Raji (cell line): ENCODE data around the gene MISP.

Experiments used
- POLR2A ChIP-seq: IDR thresholded peaks from 2 replicates; pipeline ENCODE4 v1.6.1; 2011; ENCODE audit warnings: low read depth, low read length, control low read depth; ENCODE audit not compliant: insufficient read depth

Gene MISP

DNA sequence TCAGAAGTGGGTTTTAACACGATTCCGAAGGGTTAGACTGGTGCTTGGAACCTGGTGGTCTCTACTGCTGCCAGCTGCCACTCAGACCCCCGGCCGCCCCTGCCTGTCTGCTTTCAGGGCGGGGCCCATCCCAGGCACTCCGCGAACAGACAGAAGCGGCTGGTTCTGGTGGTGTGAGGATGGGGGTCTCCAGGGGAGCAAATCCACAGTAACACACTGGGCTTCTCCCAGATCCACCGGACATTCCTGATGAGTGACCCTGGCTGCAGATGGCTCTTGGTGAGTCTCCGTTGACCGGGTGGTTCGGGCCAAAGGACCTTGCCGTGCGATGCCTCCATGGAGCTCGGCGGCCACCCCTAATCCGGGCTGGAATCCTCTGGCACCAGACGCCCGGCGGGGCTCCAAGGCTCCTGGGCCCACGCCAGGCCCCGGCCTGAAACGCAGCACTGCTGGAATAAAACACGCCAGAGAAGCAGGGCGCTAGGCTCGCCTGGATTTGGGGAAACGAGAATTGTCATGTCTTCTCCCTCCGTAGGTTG is 44.2 kb downstream of the MISP start:
- no peak for TF ChIP-seq POLR2A

DNA sequence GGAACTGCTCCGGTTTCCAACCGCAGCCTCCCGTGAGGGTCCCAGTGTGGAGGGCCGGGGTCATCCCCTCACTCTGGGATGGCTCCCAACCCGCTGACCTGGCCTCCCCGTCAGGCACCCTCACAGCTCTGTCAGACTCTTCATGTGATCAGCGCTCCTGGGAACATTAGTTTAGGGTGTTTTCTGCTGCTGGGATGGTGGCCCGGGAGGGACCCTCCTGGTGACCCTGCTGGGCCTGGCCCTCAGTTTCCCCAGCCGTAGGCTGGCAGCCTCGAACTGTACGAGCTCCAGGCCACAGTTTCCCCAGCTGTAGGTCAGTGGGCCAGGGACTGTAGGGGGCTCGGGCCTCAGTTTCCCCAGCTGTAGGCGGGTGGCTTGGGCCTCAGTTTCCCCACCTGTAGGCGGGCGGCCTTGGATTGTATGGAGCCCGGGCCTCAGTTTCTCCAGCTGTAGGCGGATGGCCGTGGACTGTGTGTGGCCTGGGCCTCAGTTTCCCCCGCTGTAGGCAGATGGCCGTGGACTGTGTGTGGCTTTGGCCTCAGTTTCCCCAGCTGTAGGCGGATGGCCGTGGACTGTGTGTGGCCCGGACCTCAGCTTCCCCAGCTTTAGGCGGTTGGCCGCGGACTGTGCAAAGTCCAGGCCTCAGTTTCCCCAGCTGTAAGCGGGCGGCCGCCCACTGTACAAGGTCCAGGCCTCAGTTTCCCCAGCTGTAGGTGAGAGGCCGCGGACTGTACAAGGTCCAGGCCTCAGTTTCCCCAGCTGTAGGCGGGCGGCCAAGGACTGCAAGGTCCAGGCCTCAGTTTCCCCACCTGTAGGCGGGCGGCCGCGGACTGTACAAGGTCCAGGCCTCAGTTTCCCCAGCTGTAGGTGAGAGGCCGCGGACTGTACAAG is 45.0 kb downstream of the MISP start:
- no peak for TF ChIP-seq POLR2A

GRCh38 chr19:796692-797527 is 46.0 kb downstream of the MISP start, which contains the start of gene PTBP1:
Gene PTBP1, plus strand, starts transcription at chr19:797452. Its CDS starts 46 bp downstream, at chr19:797498.
- TF ChIP-seq POLR2A, result peak; percentile 71

GRCh38 chr19:797528-798414 is 46.9 kb downstream of the MISP start:
- TF ChIP-seq POLR2A, result peak; percentile 3; the same call in 1 of the 2 replicates

GRCh38 chr19:798415-799075 is 47.6 kb downstream of the MISP start:
- TF ChIP-seq POLR2A, result no peak

DNA sequence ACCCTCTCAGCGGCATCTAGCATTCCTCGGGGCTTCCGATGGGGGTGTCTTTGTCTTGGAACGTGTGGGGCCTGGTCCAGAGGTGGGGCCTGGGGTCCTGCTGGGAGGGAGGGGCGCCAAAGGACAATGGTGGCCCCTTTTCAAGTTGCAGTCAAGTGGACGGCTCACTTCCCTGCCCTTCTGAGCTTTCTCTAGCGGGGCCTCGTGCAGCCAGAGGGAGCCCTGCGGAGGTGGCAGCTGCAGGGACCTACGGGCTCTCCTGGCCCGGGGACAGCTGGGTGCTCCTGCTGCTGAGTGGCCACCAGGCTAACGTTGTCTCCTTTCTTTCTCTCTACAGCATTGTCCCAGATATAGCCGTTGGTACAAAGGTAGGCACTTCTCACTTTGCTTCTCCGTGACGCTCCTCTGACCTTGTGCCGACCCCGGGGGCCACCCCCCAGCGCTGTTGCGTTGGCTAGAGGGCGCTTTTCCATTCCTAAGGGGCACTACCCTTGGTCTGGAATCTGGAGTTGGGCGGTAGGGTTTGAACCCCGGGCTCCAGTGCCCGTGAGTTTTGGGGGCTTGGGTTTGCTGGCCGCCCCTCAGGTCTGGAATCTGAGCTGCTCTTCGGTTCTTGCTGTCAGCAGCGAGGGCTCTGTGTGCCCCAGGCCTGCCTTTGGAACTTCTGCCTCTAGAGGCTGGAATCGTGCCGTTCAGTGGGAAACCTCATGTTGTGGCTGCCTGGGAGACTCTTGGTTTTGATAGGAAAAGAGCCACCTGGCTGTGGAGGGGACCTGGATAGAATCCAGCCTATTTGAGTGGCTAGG is 48.4 kb downstream of the MISP start:
- TF ChIP-seq POLR2A, result no peak

GRCh38 chr19:800360-801029 is 49.6 kb downstream of the MISP start:
- no peak for TF ChIP-seq POLR2A

DNA sequence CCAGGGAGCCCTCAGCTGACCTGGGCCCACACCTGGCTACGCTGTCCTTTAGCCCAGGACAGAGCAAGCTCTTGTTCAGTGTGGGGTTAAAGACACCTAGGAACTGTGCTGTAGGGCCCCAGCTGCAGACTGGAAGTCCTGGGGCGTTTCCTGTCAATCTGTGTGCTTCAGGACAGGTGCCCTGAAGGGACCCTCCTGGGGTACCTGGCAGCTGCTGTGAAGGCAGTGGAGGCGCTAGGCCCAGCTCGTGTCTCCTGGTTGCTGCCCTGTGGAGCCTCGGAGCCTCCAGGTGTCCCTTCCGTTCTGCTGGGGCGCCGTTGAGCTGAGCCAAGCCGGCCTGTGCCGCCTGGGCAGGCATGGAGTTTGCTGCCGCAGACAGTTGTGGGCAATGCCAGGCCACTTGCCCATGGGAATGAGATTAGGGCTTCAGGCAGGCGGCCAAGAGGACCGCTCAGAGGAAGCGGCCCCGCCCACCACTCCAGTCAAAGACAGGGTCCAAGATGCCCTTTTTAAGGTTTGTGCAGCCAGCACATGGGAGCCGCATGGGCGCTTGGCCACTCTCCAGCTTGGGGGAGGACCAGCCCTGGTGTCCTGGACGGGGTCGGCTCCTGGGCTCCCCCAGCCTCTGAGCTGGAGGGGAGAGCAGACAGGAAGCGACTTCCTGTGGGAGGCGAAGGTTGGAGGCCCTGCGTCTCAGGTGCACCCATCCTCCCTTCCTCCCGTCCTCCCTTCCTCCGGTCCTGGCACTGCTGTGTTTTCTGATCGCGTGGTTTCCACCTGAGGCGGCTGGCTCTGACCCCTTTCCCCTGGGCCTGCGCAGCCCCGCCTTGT is 50.3 kb downstream of the MISP start:
- TF ChIP-seq POLR2A, result no peak

DNA sequence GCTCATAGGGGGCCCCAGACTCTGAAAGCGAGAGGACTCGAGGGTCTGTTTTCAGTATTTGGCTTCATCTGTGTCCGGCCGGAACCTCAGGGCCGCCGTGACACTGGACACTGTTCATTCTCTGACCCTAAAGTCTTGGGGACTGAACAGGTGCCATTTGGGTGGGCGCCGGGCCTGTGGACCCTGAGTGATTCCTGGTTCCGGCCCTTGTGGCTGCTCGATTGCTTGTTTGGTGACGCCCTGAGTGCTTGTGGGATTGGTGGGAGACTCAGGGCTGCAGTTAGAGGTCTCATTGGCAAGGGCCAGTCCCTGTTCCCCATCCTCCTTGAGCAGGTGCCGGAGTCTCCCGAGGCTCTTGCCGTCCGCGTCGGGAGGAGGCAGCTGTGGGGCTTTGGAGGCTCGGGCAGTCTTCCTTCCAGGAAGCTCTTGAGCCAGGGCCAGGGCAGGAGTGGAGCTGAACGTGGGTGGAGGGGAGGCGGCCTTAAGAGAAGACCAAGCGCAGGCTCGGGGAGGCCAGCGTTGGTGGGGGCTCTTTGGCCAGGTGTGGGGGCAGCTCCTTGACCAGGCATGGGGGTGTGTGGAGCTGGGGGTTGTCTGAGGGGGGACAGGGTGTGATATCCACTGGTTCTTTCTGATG is 51.1 kb downstream of the MISP start:
- TF ChIP-seq POLR2A, result no peak

- no peak for TF ChIP-seq POLR2A
Measured at GRCh38 chr19:802498-803098, 51.7 kb downstream of the MISP start.

- no peak for TF ChIP-seq POLR2A
Measured at GRCh38 chr19:803099-803561, 52.2 kb downstream of the MISP start.
